Sigmoid colon (tissue), 3 donors: ENCODE measurements around the gene SESTD1.

Experiments
- CTCF ChIP-seq, 4 experiments: fragments of 450-650 bp in 3 of 4; fragments of 200-600 bp in 1 of 4; IDR thresholded peaks; one replicate each; pipeline ENCODE4 v1.5.1; 2016 to 2019; ENCODE audit warnings: antibody characterized with exemption in 4 of 4, mild to moderate bottlenecking in 3 of 4, moderate library complexity in 2 of 4
- POLR2A ChIP-seq, 2 donors: fragments of 450-650 bp; IDR thresholded peaks; one replicate each; pipeline ENCODE4 v1.6.1; 2016; ENCODE audit warnings: antibody characterized with exemption in 2 of 2, mild to moderate bottlenecking in 2 of 2, moderate library complexity in 2 of 2

GRCh38 chr2:179297927-179298326, 33.3 kb upstream of the SESTD1 start:
- no peak for TF ChIP-seq CTCF (IDR thresholded peaks at IDR 0.05)
- TF ChIP-seq POLR2A (IDR thresholded peaks at IDR 0.05), result no peak
